ENCODE results near the gene ATF4.
"Not testable (repeated sequence)": the region's sequence is repeated elsewhere in the genome, so short reads cannot be mapped to it uniquely, and the experiment has no call there.

The ATF4 gene

DNA sequence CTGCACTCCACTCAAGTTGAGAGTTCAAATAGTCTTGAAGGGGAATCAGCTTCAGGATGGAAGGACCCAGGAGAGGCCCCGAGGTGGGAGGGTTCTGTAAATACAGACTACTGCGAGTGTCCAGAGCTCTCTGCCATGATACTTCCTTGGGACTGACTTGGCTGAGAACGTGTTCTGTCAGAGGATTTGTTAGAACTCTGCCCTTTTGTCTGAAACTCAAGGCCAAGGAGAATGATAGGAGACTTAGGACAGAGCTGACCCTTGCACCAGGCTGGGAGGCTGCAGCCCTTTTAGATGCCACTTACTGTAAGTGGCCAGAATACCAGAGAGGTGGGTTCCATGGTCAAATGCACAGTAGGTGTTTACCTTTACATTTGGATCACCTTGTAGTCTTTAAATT is 2.9 kb upstream of the ATF4 start:
- TF ChIP-seq, protein P1, sequence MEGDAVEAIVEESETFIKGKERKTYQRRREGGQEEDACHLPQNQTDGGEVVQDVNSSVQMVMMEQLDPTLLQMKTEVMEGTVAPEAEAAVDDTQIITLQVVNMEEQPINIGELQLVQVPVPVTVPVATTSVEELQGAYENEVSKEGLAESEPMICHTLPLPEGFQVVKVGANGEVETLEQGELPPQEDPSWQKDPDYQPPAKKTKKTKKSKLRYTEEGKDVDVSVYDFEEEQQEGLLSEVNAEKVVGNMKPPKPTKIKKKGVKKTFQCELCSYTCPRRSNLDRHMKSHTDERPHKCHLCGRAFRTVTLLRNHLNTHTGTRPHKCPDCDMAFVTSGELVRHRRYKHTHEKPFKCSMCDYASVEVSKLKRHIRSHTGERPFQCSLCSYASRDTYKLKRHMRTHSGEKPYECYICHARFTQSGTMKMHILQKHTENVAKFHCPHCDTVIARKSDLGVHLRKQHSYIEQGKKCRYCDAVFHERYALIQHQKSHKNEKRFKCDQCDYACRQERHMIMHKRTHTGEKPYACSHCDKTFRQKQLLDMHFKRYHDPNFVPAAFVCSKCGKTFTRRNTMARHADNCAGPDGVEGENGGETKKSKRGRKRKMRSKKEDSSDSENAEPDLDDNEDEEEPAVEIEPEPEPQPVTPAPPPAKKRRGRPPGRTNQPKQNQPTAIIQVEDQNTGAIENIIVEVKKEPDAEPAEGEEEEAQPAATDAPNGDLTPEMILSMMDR (IDR thresholded peaks at IDR 0.05; ENCODE audit: low read depth, low read length, missing control alignments): no peak
- no peak overlapping the region for H3K4me3 ChIP-seq (ENCODE audit: low read depth, low read length)
- in situ Hi-C loops (cut with HindIII; ENCODE audit: low sequenced_read_pairs): no loop called here
- no peak for DNase-seq (ENCODE audit: low read depth)

DNA sequence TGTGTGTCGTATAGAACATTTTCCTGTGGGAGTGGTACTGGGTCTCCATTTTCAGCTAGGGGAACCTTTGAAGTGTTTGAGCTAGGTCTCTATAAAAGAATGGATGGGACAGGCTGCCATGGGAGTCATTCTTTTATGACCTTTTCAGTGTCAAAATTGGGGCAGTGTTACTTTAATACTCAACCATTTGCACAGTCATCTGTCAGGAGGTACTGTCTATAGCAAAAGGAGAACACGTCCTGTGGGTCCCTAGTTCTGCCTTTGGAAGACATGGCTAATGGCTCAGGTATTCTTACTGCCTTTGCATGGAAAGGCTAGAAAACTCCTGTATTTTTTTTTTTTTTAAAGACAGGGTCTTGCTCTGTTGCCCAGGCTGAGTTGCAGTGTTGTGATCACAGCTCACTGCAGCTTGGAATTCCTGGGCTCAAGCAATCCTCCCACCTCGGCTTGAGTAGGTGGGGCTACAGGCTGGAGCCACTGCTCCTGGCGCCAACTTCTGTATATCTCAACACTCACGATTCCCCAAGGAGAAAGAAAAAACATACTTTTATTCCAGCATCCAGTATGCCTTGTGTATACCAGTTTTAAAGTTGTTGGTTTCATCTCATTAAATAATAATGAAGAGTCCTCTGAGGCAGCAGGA is 2.1 kb upstream of the ATF4 start:
- no peak for DNase-seq (ENCODE audit: low read depth)
- TF ChIP-seq, protein P1 (IDR thresholded peaks at IDR 0.05; ENCODE audit: low read depth, low read length, missing control alignments): no peak
- H3K4me3 ChIP-seq (ENCODE audit: low read depth, low read length): no peak overlapping the region
- in situ Hi-C loops (cut with HindIII; ENCODE audit: low sequenced_read_pairs): no loop called here

DNA sequence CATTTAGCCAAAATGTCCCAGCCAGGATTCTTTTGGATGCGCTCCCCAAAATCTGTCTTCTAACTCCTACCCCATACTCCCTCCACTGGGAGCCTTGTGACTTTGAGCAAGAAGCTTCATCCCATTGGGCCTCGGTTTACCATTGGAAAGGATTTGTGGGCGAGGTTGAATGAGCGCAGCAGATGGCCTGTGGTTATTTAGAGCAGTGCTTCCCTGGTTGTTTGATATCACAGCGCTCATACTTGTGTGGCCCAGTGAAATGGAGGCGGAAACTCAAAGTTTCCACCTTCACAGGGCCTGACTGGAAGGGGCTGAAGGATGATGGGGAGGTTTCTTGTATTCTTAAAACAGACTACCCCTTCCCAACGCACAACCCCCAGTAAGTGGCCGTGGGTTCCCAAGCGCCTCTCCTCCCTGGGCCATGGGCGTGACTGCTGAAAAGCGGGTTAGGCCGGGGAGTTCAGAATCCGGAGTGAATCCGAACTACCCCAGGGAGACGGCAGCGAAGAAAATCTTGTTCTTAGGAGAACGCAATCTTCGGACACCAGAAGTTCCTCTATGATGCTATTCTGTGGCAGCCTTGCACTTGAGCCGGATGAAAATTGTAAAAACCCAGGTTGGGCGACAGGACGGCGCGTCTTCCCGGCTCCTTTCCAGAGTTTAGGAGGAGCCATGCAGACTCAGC is 1.2 kb upstream of the ATF4 start:
- peak overlapping the region; percentile 99 for H3K4me3 ChIP-seq (ENCODE audit: low read depth, low read length)
- TF ChIP-seq, protein P1 (IDR thresholded peaks at IDR 0.05; ENCODE audit: low read depth, low read length, missing control alignments): no peak
- DNase-seq (ENCODE audit: low read depth): no peak
- in situ Hi-C loops (cut with HindIII; ENCODE audit: low sequenced_read_pairs): no loop called here

DNA sequence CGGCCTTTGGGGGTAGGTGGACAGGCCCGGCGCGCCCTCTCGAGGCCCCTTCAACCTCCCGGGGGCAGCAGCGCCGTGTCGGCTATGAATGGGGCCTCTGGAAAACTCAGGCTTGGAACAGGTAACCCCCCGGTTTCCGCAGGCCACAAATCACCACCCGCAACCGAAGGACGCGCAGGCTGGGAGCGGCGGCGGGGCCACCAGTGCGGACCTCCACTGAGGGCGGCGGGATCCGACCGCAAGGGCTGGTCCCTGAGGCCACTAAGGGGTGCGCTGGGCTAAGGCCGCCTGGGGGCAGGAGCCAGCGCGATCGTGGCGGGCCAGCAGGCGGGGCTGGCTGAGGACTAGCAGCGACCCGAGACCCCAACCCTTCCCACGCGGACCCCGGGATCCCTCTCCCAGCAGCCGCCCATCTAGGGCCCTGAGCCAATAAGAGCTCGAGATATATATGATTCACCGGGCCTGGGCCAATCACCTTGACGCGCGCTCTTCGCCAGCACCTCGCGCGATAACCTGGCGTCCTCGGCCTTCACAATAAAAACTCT is 609 bp upstream of the ATF4 start:
- in situ Hi-C loops (cut with HindIII; ENCODE audit: low sequenced_read_pairs): no loop called here
- DNase-seq (ENCODE audit: low read depth): peak; percentile 99
- peak overlapping the region; percentile 99 for H3K4me3 ChIP-seq (ENCODE audit: low read depth, low read length)
- TF ChIP-seq, protein P1 (IDR thresholded peaks at IDR 0.05; ENCODE audit: low read depth, low read length, missing control alignments): peak; percentile 27

DNA sequence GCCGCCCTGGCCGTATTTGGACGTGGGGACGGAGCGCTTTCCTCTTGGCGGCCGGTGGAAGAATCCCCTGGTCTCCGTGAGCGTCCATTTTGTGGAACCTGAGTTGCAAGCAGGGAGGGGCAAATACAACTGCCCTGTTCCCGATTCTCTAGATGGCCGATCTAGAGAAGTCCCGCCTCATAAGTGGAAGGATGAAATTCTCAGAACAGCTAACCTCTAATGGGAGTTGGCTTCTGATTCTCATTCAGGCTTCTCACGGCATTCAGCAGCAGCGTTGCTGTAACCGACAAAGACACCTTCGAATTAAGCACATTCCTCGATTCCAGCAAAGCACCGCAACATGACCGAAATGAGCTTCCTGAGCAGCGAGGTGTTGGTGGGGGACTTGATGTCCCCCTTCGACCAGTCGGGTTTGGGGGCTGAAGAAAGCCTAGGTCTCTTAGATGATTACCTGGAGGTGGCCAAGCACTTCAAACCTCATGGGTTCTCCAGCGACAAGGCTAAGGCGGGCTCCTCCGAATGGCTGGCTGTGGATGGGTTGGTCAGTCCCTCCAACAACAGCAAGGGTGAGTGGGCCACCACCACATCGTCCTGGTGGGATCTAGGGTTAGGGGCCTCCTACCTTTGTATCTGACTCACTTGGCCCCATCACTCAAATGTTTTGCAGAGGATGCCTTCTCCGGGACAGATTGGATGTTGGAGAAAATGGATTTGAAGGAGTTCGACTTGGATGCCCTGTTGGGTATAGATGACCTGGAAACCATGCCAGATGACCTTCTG is 934 bp downstream of the ATF4 start:
- in situ Hi-C loops (cut with HindIII; ENCODE audit: low sequenced_read_pairs); DNase-seq (ENCODE audit: low read depth): not testable (repeated sequence)
- peak overlapping the region; percentile 99 for H3K4me3 ChIP-seq (ENCODE audit: low read depth, low read length)

DNA sequence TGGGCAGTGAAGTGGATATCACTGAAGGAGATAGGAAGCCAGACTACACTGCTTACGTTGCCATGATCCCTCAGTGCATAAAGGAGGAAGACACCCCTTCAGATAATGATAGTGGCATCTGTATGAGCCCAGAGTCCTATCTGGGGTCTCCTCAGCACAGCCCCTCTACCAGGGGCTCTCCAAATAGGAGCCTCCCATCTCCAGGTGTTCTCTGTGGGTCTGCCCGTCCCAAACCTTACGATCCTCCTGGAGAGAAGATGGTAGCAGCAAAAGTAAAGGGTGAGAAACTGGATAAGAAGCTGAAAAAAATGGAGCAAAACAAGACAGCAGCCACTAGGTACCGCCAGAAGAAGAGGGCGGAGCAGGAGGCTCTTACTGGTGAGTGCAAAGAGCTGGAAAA is 1.7 kb downstream of the ATF4 start:
- peak overlapping the region; percentile 99 for H3K4me3 ChIP-seq (ENCODE audit: low read depth, low read length)
- DNase-seq (ENCODE audit: low read depth); in situ Hi-C loops (cut with HindIII; ENCODE audit: low sequenced_read_pairs): not testable (repeated sequence)

DNA sequence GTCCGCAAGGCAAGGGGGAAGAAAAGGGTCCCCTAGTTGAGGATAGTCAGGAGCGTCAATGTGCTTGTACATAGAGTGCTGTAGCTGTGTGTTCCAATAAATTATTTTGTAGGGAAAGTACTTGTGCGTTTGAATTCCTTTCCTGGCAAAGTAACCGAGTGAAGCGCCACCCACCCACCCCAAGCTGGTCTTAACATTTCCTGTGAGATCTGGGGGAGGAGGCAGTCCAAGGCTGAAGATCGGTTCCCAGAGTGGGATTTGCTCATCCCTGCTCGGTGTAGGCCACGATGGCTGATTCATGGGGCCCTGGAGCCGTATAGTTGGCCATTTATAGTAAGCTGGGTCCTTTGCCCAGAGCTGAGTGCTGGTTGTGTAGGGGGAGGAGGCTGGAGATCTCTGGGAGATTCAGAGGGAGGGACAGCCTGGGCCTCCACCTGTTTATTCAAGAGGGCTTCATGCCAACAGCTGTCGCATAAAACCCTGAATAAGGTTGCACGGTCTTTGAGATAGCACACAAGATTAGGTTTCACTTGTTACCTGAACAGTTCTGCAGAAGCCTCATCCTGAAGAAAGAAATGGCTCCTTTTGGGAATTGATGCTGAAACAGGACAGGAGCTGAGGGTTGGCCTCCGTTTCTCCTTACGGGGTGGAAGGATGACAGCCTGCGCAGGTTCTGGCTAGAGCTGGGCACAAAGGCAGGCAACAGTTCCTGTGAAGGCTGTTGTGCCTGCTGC is 2.4 kb downstream of the ATF4 start:
- peak overlapping the region; percentile 99 for H3K4me3 ChIP-seq (ENCODE audit: low read depth, low read length)
- in situ Hi-C loops (cut with HindIII; ENCODE audit: low sequenced_read_pairs): no loop called here
- TF ChIP-seq, protein P1 (IDR thresholded peaks at IDR 0.05; ENCODE audit: low read depth, low read length, missing control alignments): no peak
- DNase-seq (ENCODE audit: low read depth): no peak
